Jurkat, Clone E6-1 (cell line): ENCODE data around the gene ZNF3.

Source experiments
- DNase-seq: peaks from one replicate; pipeline ENCODE4 v3.0.0-alpha.2; 2011; ENCODE audit warnings: low read depth, low spot score
- H3K4me3 ChIP-seq: 2 replicates; pipeline ENCODE4 v1.5.1; 2011; ENCODE audit warnings: mild to moderate bottlenecking, low read length, control low read depth, moderate library complexity

ZNF3 gene

GRCh38 chr7:100022621-100023020 lies 58.9 kb downstream of the ZNF3 start:
- no peak for DNase-seq
- no peak overlapping the region for H3K4me3 ChIP-seq

GRCh38 chr7:100021297-100021696 lies 60.2 kb downstream of the ZNF3 start:
- H3K4me3 ChIP-seq, result no peak overlapping the region
- no peak for DNase-seq
